NT2/D1 (cell line): ENCODE data around the gene GPC6.

ENCODE experiments used
- DNase-seq: peaks from one replicate; pipeline ENCODE4 v3.0.0-alpha.2; 2011; ENCODE audit warnings: low read depth, low spot score
- H3K27me3 ChIP-seq: 2 replicates; pipeline ENCODE4 v1.6.0; 2011; ENCODE audit warnings: mild to moderate bottlenecking; ENCODE audit not compliant: insufficient read length, insufficient read depth
- H3K36me3 ChIP-seq: 2 replicates; pipeline ENCODE4 v1.6.1; 2011; ENCODE audit warnings: mild to moderate bottlenecking, low read length, mixed read lengths; ENCODE audit not compliant: insufficient read depth, insufficient read length
- H3K4me1 ChIP-seq: 2 replicates; pipeline ENCODE4 v1.5.1; 2011; ENCODE audit not compliant: insufficient read depth, insufficient read length
- H3K4me3 ChIP-seq: 2 replicates; pipeline ENCODE4 v1.5.1; 2011; ENCODE audit warnings: low read depth; ENCODE audit not compliant: insufficient read length
- H3K9ac ChIP-seq: 2 replicates; pipeline ENCODE4 v1.6.0; 2011; ENCODE audit warnings: low read depth; ENCODE audit not compliant: insufficient read length
- H3K9me3 ChIP-seq: 2 replicates; pipeline ENCODE4 v1.5.1; 2011; ENCODE audit warnings: mild to moderate bottlenecking, low read length; ENCODE audit not compliant: insufficient read depth
- SUZ12 ChIP-seq: IDR thresholded peaks from 2 replicates; pipeline ENCODE4 v1.6.1; 2011; ENCODE audit not compliant: insufficient read length, insufficient read depth; ENCODE audit errors: extremely low read depth
- YY1 ChIP-seq: IDR thresholded peaks from 2 replicates; pipeline ENCODE4 v1.6.1; 2011; ENCODE audit not compliant: insufficient read length, insufficient read depth
- ZNF274 ChIP-seq: IDR thresholded peaks from 2 replicates; pipeline ENCODE4 v1.6.1; 2011; ENCODE audit warnings: mild to moderate bottlenecking, low read depth, low read length

The GPC6 gene

DNA sequence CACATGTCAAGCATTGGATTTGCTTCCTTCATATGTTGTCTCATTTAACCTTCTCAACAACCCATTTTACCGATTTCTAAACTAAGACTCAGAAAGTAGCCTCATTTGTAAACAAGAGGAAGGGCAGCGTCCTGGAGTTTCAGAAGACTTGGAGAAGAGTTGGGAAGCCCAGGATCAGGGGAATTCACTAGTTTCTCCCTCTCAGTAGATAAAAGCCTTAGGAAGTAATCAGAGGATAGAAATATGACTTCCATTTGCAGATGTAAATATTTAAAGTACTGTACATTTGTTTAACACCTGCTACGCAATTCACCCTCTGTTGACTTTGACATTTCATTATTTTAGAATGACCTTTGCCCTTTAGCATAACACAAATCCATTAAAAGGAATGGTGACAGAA, 1036.4 kb downstream of the GPC6 start:
- Histone ChIP-seq H3K9ac (no peak overlapping the region), H3K4me3 (no peak overlapping the region), H3K4me1 (no peaks in the 10 kb centered on the region), H3K9me3 (no peaks in the 10 kb centered on the region), H3K27me3 (no peaks in the 10 kb centered on the region), H3K36me3 (no peaks in the 10 kb centered on the region)
- DNase-seq = no peak
- no peak for TF ChIP-seq ZNF274
- TF ChIP-seq YY1 = no peak
- no peak for TF ChIP-seq SUZ12

DNA sequence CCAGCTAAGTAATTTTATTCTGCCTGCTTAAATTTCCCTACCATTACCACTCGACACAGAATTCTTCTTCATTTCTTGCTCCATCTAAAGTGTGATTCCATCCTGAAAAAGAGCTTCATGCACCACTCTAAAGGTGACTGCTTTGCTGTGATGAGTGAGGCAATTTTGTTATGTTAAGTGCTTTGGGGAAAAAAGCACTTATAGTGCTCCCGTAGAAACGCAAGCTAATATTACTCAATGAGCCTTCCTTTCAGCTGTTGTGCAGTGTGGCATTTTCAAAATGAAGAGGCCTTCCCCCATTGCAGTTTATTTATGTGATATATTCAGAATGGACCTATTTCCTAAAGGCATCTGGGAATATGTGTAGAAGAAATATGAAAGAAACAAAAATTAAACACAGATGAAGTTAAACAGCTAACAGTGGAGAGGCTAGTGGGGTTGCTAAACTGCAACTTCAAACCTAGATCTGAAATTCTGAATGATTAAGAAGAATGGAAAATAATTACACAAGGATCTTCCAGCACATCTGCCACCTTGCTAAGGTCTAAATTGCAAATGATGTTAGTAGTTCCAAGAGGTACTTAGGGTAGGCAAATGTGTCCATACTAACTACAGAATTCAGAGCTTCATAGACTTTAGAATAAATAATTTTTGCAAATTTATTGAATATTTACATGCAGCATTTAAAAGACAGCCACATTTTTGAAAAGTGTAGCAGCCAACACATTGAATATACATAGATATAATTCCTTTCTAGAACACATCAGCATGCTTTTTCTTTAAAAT, 1041.2 kb downstream of the GPC6 start:
- H3K36me3 ChIP-seq = no peaks in the 10 kb centered on the region
- H3K9me3 ChIP-seq = no peaks in the 10 kb centered on the region
- no peak overlapping the region for H3K9ac ChIP-seq
- no peaks in the 10 kb centered on the region for H3K27me3 ChIP-seq
- TF ChIP-seq SUZ12 (no peak), ZNF274 (no peak), YY1 (no peak)
- no peak for DNase-seq
- no peaks in the 10 kb centered on the region for H3K4me1 ChIP-seq
- no peak overlapping the region for H3K4me3 ChIP-seq

DNA sequence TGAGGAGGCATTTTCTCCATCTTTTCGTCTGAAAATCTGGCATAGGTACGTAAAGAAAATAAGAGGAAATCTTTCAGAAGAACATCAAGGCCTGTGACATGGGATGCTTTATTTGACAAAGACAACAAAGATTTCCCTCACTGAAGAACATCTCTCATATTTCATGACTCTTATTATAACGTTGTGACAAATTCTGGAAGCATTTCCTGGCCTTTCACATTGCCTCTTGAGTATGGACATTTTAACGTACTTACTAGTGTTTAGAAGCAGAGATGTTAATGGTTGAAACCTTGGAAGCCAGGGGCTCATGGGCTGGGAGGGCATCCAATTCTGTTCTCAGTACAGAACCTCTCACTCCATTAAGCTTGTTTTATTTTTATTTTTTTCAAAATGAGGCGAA, 1042.1 kb downstream of the GPC6 start:
- no peak overlapping the region for H3K9ac ChIP-seq
- H3K4me1 ChIP-seq = no peaks in the 10 kb centered on the region
- no peaks in the 10 kb centered on the region for H3K9me3 ChIP-seq
- H3K27me3 ChIP-seq = no peaks in the 10 kb centered on the region
- no peak for DNase-seq
- TF ChIP-seq SUZ12 = no peak
- TF ChIP-seq ZNF274 = no peak
- TF ChIP-seq YY1 = no peak
- no peaks in the 10 kb centered on the region for H3K36me3 ChIP-seq
- no peak overlapping the region for H3K4me3 ChIP-seq

DNA sequence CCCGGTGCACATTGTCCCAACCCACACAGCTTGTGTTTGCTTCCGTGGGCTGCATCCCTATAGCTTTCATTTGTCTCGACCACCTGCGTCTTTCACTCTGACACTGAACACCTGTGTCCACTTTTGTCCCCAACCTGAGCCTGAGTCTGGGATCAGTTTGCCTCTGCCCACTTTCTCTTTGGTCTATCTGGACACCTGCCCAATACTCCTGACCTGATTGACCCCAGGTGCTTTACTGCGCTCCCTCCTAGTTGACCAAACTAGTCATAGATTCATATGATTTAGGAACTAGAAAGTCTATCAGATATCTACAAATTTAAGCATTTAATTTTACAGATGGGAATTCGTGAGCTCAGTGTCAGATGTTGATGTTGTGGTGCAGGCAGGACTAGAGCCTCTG, 1043.0 kb downstream of the GPC6 start:
- DNase-seq = no peak
- Histone ChIP-seq H3K36me3 (no peaks in the 10 kb centered on the region), H3K27me3 (no peaks in the 10 kb centered on the region), H3K4me3 (no peak overlapping the region), H3K9me3 (no peaks in the 10 kb centered on the region), H3K9ac (no peak overlapping the region), H3K4me1 (no peaks in the 10 kb centered on the region)
- TF ChIP-seq ZNF274 = no peak
- no peak for TF ChIP-seq SUZ12
- no peak for TF ChIP-seq YY1

DNA sequence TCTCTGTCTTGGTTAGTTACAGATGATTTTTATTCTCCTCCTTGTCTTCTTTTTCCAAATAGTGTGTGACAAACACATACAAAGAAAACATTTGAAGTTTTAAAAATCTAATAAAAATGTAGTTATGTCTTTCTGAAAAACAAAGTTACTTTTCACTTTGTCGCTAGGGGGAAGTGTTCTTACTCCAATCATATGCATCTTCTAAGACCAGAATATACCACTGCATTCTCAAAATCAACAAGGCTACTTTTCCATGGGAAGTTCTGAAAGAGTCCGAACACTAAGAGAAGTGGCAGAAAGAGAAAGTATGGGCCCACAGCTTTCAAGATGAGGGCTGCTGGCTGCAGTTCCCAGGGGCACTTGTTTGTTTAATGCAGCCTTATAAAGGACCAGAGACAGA, 1043.9 kb downstream of the GPC6 start:
- Histone ChIP-seq H3K4me1 (no peaks in the 10 kb centered on the region), H3K9me3 (no peaks in the 10 kb centered on the region), H3K9ac (no peak overlapping the region), H3K27me3 (no peaks in the 10 kb centered on the region), H3K4me3 (no peak overlapping the region), H3K36me3 (no peaks in the 10 kb centered on the region)
- no peak for DNase-seq
- no peak for TF ChIP-seq SUZ12
- no peak for TF ChIP-seq ZNF274
- TF ChIP-seq YY1 = no peak

DNA sequence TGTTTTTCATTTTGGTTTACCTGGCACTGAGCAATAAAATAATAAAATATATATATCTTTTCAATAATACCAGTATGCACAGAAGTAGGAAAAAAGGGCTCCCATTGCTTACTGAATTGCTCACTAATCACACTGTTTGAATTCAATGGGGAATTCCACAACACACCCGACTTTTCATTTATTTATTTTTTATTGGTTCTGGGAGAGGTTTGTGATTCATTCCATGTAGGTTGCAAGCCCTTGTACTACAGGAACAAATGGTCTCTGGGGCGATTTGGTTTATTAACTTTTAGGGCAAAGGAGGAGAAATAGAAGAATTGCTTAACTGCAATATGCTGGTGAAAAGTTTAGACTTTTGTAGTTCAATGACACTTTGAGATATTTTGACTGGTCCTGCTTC, 1045.4 kb downstream of the GPC6 start:
- no peaks in the 10 kb centered on the region for H3K36me3 ChIP-seq
- H3K9ac ChIP-seq = no peak overlapping the region
- H3K27me3 ChIP-seq = no peaks in the 10 kb centered on the region
- H3K4me3 ChIP-seq = no peak overlapping the region
- DNase-seq = no peak
- no peak for TF ChIP-seq ZNF274
- no peak for TF ChIP-seq YY1
- no peak for TF ChIP-seq SUZ12
- no peaks in the 10 kb centered on the region for H3K4me1 ChIP-seq
- H3K9me3 ChIP-seq = no peaks in the 10 kb centered on the region

DNA sequence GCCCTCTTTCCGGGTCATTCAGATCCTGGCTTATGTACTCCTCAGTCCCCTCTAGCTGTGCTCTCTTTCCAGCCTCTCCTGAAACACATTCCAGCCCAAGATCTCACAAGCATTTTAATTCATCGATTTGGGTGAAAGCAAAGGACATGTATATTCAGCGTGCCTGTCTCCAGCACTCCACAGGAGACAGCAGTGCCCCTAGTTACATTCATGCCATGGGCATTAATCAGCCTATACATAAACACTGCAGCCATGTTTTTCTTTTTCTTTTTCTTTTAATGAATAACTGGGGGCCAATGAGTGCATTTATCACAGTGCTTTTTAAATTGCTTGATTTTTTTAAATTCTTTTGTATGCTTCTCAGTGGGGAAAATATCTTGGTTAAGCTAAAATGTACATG, 1053.7 kb downstream of the GPC6 start:
- H3K4me1 ChIP-seq = no peaks in the 10 kb centered on the region
- TF ChIP-seq YY1 (no peak), SUZ12 (no peak), ZNF274 (no peak)
- H3K9ac ChIP-seq = no peak overlapping the region
- no peaks in the 10 kb centered on the region for H3K9me3 ChIP-seq
- H3K4me3 ChIP-seq = no peak overlapping the region
- no peaks in the 10 kb centered on the region for H3K27me3 ChIP-seq
- DNase-seq = no peak
- H3K36me3 ChIP-seq = no peaks in the 10 kb centered on the region
